GM19372 (cell line): Measurements from ENCODE around the gene ANKDD1A.

ENCODE experiments used
- ATAC-seq: cut with Tn5 transposase; IDR thresholded peaks from one replicate; pipeline ENCODE4 v1.9.1; 2021; ENCODE audit warnings: mild to moderate bottlenecking, low read depth, moderate library complexity; ENCODE audit not compliant: unreplicated experiment

Gene ANKDD1A

DNA sequence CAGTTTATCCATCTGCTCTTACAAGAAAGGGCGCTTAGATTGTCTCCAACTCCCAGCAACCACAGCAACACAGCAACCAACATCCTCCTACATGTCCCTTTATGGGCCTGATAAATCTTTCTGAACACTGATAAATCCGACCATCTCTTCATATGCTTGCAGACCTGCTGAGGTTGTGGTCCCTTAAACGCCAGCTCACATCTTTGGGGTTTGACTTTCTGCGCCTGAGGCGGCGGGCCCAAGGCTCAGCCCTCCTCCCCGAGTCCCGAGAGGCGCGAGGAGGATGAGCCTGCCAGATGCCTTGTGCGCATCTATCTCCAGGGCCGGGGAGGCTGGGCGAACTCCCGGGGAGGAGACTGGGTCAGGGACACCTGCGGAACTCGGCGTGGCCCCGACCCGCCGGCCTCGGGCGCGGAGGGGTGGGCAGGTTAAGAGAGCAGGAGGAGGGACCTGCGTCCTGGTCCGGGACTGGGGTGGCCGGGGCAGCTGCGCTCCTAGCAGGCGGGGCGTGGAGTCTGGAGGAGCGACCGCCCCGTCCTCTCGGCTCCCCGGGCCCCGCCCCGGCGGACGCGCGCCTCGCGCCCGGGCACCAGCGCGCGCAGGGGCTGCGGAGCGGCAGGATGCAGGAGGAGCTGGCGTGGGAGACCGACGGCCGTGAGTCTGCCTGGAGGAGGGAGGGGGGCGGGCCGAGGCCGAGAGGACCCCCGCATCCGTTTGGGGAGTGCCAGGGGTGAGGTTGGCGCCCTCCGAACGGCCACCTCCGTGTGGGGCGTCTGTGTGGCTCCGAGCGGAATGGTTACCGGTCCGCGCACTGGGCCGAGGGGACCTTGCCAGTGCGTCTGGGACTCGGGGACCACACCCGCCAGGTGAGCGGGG lies at the start of gene ANKDD1A:
Gene ANKDD1A, plus strand, starts transcription at position 592 of the 876 bp plus-strand sequence. Its CDS starts 29 bp downstream, at position 621.
- peak; percentile 77 for ATAC-seq

DNA sequence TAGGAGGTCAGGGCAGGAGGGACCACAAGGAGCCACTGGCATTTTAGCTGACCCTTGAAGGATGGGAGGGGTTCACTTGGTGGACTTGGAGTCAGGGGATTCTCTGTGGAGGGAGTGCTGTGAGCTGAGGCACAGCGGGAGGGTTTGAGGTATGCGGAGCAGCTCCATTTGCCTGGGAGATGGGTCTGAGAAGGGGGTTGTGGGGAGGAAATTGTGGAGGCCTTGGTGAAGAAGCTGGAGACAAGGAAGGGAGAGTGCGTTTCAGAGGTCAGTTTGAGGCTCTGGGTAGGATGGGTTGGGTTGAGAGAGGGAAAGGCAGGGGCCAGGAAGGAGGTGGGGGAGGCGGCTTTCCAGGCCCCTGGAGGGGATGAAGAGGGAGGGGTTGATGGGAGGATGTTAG lies 49.7 kb upstream of the ANKDD1A start:
- ATAC-seq: no peak

DNA sequence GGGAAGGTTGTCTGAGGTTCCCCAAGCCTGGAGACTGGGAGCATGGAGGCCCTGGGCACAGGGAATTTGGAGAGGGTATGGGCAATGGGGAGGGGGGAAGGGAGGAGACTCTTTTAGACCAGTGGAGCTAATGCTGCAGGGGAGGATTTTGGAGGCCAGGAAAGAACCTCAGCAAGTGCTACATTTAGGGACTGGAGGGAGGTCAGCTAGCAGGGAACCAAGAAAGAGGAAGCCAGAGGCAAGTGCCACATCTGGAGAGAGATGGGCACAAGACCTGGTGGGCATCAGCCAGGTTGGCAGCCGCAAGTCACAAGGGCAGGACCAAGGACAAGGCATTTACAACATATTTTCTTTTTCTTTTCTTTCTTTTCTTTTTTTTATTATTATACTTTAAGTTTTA lies 49.3 kb upstream of the ANKDD1A start:
- ATAC-seq: no peak

DNA sequence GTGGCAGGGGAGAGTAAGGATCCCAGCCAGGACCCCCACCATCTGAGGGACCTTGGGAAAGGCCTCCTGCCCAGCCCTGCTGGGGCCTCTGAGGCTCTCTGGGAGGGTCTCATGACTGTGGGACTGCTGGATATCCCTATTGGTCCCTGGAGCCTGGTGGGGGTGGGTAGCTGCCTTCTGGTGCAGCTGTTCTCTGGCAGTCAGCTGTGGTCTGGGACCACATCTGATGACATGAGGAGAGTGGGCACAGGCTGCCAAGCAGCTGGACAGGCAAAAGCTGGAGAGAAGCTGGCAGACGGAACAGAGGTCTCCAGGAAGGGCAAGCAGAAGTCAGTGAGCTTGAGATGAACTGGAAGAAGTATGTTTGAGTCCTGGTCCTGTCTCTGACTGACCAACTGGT lies 47.6 kb upstream of the ANKDD1A start:
- no peak for ATAC-seq

DNA sequence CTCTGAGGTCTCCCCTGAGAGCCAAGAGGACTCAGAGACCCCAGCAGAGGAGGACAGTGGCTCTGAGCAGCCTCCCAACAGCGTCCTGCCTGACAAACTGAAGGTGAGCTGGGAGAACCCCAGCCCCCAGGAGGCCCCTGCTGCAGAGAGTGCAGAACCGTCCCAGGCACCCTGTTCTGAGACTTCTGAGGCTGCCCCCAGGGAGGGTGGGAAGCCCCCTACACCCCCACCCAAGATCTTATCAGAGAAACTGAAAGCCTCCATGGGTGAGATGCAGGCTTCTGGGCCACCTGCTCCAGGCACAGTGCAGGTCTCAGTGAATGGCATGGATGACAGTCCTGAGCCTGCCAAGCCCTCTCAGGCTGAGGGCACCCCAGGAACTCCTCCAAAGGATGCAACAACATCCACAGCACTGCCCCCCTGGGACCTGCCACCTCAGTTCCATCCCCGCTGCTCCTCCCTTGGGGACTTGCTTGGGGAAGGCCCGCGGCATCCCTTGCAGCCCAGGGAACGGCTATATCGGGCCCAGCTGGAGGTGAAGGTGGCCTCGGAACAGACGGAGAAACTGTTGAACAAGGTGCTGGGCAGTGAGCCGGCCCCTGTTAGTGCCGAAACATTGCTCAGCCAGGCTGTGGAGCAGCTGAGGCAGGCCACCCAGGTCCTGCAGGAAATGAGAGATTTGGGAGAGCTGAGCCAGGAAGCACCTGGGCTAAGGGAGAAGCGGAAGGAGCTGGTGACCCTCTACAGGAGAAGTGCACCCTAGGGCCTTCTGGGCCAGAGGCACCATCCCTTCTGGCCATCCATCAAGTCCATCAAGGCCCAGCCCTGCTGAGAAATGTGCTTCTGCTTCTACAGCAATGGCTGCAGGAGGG lies 46.3 kb upstream of the ANKDD1A start:
- no peak for ATAC-seq

DNA sequence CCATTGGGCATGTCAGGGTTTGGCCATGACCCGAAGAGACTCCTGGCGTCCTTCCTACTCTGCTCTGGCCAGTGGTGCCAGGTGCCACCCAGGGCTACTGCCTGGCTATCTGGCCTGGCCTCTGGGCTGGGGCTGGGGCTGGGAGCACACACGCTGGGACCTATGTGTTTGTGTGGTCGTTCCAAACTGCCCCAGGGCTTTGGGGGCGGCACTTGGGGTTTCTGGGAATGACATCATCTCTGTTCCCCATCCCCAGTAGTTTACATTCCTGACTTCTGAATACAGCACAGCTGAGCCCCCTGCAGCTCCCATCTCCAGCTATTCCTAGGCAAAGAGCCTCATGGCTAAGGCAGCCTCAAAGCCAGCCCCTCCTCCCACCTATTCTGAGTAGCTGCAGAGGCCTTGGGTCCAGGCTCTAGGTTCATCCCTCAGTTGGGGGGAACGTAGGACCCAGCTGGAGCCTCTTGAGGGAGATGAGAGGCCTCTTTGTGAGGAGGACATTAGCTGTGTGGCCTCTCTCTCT lies 45.6 kb upstream of the ANKDD1A start:
- ATAC-seq: no peak

DNA sequence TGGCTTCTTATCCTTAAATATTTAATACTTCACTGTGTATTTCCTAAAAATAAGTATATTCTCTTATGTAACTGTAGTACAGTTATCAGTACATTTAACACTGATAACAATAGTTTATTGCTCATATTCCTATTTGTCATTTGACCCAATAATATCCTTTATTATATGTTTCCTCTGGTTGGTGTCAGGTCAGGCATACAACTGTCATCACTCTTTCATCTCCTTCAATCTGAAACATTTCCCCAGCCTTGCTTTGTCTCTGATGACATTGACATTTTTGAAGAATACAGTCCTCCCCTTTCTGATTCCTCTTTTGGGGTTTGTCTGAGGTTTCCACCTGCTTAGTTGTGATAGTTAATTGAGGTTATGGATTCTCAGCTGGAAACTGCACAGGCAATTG lies 42.2 kb upstream of the ANKDD1A start:
- no peak for ATAC-seq

DNA sequence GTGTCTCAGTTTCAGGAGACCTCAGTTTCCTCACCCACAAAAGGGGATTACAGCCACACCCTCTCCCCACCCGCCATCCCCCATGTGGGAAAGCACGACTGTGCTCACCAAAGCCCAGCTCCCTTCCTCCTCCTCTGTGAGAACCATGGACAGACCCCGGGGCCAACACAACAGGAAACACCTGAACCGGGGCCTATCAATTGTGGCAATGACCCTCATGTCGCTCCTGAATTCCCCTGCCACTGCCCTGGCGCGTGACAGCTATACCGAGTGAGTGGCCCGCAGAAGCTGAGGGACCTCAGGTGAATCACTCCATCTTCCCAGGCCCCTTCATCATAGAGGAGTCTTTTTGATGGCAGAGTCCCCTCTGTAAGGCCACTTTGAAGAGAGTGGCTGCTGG lies 41.3 kb upstream of the ANKDD1A start:
- no peak for ATAC-seq

DNA sequence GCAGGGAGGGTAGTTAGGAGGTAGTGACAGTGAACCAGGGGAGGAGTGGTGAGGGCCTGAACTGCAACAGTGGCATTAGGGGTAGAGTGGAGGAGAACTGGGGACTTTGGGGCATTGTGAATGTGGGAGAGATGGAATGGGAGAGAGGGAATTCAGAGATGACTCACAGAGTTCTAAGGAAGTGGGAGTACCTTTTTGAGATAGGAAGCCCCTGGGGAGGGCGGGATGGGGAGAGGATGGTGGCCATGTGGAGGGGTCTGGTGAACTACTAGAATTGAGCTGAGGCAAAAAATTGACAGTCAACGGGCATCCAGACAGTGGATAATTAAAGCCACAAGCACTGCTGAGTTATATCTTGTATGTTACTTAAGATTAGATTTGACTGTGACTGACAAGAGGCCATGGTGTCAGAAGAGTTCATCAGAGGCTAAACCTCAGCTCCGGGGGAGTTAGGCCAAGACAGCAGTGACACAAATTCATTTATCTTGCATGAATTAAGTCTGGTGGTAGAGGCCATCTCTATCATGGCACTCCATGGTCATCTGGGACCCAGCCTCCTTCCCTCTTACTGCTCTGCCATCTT lies 36.0 kb upstream of the ANKDD1A start:
- no peak for ATAC-seq

DNA sequence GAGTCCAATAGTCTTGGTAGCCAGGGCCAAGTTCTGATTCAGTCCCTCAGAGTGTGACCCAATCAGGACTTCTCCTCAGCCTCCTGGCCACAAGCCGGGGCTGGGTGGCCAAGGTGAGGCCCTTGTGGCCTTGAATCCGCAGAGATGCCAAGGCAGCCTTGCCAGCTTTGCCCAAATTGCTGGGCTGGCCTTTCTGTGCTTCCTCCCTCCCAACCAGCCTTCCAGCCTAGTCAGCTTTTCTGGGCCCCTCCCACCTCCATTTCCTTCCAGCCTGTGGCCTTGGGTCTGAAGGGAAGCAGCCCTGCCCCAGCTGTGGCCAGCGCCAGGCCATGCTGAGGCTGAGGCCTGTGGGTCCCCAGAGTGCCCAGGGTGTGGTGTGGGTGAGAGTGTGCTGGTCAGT lies 34.3 kb upstream of the ANKDD1A start:
- no peak for ATAC-seq

DNA sequence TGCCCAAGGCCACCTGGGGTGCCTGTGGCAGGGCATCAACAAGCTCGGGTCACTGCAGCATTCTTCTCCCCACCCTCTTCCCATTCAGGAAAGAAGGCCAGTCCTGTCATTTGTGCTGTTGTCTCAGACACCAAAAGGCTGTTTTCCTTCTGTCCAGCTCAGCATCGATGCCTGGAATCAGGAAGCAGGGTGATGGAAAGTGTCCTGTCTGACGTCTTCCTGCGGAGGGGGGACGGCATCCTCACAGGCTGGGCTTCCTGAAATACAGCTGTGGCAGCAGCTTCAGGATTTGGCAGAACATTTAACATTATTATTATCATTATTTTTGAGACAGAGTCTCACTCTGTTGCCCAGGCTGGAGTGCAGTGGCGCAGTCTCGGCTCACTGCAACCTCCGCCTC lies 33.0 kb upstream of the ANKDD1A start:
- no peak for ATAC-seq

DNA sequence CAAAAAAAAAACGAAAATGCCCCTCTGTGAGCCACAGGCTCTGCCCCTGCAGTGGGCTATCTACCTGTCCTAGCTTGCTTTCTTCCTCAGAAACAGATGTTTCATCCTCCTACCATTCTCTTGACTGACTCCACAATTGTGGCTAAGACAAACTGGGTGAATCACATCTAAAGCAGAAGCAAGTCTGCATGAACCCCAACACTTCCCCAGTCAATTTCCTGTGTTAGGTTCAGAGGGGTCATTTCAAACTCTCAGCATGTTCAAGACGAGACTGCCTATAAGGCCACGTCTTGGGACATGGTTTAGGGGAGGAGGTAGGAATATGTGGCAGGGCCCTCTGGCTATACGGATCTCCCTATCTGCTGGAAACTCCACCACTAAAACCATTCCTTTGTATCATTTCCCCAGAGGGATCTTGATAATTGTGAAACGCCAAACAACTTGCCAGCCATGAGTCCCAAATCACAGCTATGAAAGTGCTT lies 28.6 kb upstream of the ANKDD1A start:
- no peak for ATAC-seq

DNA sequence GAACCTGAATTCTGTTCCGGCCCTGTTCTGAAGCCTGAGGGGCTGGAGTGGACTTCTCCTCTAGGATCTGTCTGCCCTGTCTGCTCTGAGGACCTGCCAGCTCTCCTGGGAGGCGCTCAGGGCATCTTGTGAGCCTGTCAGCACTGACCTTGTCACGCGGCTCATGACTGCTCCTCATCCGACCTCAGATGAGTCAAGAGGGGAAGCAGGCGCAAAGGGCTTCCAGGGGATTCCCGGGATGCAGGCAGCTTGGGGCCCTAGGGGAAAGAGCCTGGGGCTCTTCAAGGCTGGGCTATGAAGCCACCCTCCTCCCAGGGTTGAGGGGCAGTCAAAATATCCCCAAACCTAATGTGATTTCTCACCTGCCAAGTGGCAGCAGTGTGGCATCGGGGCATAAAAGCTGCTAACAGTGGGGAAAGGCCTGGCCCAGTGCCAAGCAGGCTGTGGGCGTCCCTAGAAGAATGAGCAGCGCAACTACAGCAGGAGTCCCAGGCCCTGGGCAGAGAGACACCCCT lies 27.6 kb upstream of the ANKDD1A start:
- no peak for ATAC-seq

DNA sequence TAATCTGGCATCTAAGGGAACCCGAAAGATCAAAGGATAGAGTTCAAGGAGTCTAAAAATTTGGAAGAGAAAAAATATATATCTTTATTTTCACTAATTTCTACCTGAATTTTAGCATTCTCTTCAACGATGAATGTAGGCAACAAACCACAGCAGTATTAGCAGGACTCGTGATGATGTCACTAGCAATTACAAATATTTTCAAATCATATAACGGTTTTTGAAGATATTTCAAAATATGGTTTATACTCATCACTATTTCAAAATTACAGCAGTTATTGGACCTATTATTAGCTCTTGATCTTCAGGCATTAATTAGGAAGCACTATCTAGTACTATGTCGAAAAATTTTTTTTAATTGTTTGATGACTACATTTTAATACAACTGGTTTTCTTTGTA lies 27.0 kb upstream of the ANKDD1A start:
- no peak for ATAC-seq

DNA sequence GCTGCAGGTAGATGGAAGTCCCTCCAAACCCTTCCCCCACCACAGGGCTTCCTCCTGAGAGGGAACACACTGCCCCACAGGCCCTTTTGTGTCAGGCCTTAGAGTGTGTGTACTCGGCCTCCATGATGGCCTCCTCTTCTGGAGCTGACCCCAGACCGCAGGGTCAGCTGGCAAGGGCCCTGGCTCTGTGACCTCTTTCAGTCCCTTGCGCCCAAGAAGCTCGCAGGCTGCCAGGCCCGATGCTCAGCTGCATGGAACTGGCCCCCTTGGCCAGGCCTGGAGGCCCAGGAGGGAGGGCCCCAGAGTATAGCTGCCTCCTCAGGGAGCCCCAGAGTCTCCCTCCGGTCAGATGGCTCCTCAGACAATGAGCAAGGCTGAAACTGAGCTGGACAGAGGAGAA lies 23.4 kb upstream of the ANKDD1A start:
- ATAC-seq: no peak

DNA sequence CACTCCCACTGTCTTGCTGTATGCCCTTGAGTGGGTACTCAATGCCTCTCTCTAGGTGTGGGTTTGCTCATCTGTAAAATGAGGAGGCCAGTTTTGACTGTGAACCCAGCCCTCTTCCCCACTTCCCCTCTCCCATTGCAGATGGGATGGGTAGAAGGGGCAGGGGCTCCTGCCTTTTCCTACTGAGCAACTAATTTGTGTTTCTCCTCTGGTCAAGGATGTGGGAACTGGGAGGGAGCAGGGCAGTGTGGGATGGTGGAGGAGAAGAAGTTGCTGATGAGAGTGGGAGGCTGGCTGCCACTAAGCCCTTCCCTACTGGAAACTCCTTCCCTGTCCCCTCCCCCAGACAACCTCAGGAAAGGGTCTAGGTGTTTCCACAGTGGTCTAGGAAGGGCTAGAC lies 20.1 kb upstream of the ANKDD1A start:
- ATAC-seq: no peak

DNA sequence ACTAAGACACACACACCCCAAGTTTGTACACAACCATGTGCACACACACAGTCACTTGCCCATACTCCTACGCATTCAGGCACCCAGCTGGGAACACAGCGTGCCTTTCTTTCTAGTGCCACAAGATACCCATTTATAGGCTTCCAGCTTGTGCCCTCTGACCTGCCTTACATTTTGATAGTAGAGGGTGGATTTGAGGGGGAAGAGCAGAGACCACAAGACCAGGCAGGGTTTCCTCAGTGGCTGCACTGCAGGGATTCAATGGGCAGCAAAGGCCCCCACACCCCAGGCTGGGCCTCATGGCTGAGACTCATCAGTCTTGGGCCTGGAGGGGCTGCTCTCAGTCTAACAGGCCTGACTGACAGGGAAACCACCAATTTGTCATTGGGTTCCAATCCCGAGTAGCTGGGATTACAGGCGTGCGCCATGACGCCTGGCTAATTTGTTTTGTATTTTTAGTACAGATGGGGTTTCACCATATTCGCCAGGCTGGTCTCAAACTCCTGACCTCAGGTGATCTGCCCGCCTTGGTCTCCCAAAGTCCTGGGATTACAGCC lies 18.8 kb upstream of the ANKDD1A start:
- no peak for ATAC-seq

DNA sequence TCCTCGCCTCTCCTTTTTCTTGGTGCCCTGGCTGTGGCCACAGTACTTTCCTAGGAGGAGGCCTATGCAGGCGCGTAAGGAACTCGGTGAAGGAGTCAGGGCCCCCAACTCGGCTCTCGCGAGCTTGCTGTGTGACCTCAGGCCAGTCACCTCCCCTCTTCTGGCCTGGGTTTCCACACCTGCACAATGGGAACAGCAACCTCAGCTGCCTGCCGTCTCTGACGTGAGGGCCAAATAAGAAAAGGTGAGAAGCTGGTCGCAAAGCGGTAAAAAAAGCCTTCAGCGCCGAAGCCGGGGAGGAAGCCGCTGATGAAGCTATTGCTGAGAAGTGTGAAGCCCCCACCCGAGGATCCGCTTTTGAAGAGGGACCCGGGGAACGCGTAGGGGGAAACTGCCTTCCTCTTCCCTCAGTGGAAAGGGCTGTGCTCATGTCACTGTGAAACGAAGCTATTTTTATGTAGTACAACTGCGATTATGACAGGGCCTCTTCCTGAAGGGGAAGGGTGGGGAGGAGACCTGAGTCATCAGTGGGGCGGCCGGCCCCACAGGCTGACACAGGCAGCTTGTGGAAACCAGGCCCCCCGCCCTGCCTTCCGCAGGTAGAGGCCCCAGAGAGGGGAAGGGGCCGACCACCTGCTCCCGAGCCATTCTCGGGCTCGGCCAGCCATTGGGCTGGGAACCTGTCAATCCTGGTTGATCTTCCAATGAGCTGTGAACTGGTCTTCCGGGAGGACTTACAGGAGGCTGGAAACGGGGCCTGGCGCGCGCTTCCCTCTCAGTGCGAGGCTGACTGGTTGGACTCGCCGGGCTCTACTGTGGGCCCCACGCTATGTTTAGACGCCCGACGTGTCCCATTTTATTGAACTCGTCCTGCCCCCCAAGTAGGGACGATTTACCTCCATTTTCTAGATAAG lies 18.0 kb upstream of the ANKDD1A start:
- ATAC-seq: peak; percentile 59

DNA sequence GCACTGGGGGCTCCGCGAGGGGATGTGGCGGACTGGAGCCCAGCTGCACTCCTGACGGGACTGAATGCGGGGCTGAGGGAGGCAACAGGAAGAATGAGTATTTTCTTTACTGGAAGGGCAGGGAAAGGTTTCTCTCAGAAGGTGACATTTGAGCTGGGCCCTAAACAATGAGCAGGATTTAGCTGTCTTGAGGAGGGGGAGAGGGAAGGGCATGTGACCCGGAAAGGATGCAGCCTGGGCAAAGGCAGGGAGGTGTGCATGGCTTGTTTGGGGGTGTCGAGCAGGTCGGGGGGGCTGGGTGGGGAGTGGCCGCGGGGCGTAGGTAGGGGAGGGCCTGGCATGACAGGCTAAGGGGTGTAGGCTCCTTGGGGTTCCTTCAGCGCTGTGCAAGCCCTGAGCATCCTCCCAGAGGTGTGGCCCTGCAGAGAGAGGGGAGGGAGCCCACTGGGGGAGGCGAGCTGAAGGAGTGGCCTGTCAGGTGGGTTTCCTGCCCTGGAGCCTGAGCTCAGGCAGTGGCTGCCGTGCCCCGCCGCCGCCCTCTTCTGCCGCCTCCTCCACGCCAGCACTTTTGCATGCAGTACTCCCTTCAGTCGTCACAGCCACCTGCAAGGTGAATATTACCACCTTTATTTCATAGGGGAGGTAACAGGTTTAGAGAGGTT lies 17.2 kb upstream of the ANKDD1A start:
- ATAC-seq: peak; percentile 35
